ENCODE results near the gene RABGGTA.
"Not testable (repeated sequence)": the region's sequence is repeated elsewhere in the genome, so short reads cannot be mapped to it uniquely, and the experiment has no call there.

RABGGTA gene

DNA sequence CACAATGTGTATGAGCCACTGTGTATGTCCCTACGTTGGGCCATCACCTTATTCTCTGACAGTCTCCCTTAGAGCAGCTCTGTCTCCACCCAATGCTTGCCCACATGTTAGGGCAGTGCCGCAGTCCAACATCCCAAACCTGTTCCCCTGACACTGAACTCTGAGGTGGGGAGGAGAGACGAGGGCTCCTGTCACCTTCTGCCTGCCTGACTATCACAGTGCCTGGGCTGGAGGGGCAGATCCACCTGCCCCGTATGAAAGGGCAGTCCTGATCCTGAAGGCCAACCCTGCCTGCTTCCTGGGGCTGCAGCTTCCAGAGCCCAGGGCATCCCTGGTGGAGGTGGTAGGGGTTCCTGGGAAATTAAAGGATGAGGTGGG lies 10.6 kb downstream of the RABGGTA start:
- DNase-seq (ENCODE audit: low read depth in 3 of 3), result no peak

GRCh38 chr14:24260026-24260779 lies 11.2 kb downstream of the RABGGTA start:
- no peak for DNase-seq (ENCODE audit: low read depth in 3 of 3)

DNA sequence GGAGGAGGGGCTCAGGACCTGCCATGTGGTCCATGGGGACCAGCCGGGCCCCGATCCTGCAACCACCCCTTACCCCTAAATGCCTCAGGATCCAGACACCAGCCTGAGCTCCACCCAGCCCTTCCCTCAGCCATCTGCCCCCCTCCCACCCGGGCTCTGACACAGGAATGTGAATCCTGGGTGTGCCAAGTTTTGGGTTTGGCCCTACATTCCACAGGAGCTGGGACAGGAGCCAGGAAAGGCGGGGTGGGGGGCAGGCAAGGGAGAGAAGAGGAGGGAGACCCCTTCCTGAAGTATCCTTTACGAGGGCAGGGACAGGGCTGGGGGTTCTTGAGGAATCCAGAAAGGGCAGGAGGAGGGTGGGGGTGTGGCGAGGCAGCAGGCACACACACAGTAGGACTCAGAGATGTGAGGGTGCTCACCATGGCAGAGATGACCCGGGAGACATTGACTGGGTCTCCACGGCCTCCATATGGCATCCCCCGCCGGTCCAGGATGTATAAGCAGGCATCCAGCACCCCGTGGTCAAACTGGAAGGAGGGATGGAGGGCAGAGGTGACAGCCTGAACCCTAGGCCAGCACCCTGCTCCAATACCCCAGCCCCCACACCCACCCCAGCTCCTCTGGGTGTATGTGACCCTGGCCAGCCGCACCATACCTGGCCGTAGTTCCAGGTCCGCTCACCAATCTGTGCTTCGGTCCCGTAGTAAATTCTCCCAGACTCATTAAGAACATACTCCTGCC lies 11.9 kb downstream of the RABGGTA start:
- no peak for DNase-seq (ENCODE audit: low read depth in 3 of 3)

DNA sequence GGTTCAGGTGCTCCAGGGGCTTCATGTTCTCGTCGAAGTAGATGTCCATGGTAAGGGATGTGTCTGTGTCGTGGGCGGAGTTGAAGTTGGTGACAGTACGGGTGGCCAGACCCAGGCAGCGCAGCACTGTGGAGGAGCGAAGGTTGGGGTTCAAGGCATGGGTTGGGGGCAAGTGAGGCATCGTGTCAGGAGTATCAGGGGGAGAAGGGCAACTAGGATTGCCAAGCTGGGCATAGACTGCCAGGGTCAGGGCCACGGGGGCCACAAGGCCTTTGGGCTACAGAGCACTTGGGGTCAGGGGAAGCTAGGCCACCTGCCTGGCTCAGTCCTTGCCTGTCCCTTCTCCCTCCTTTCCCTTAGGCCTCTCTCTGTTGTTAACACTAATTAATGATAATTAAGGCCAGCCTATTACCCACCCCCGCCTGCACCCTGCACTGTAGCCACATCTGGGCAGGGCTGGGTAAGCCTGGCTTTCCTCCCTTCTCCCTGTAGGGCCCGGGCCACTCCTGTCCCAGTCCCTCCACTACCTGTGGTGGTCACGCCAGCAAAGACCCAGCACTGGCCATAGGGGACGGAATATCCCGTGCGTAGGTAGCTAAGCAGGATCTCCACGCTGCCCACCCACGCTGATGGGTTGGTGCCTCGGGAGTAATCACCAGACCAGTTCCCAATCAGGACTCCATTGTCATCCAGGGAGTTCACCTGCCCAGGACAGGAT lies 12.7 kb downstream of the RABGGTA start:
- no peak for DNase-seq (ENCODE audit: low read depth in 3 of 3)

- DNase-seq (ENCODE audit: low read depth in 3 of 3), result no peak
Observed at GRCh38 chr14:24258119-24258518, 13.3 kb downstream of the RABGGTA start.

GRCh38 chr14:24256960-24257359 lies 14.4 kb downstream of the RABGGTA start:
- no peak for DNase-seq (ENCODE audit: low read depth in 3 of 3)

DNA sequence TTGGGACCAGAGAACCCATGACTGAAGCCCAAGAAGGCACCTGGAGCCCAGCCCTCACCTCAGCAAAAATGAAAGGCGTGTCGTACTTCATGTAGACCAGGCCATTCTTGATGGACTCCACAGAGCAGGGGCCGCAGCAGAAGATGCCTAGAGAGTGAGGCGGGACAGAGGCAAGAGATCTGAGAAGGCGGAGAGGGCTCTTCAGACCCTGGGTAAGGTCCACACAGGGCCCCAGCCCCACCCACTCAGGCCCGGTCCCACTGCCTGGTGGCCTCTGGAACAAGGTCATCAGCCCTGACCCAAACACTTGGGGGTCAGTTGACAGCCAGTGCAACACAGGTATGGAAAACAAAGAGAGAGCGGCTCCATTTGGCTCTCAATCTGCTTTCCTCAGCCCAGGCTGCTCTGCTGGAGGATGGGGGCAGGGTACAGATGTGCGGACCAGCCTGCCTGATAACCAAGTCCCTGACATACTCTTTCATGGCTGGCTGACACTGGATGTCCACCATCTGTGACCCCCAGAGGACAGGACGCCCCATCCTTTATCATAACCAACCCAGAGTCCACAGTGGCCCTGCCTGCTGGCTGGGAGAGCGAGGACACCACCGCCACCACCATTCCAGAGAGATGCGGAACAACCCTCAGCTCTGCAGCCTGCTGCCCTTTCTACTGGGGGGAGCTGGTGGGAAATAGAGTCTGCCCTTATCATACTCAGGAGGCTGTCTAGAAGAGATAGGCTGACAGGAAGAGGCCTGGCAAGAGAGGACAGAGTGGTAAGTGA lies 15.3 kb downstream of the RABGGTA start:
- no peak for DNase-seq (ENCODE audit: low read depth in 3 of 3)

- DNase-seq (ENCODE audit: low read depth in 3 of 3), result no peak
Observed at GRCh38 chr14:24255438-24255837, 16.0 kb downstream of the RABGGTA start.

DNA sequence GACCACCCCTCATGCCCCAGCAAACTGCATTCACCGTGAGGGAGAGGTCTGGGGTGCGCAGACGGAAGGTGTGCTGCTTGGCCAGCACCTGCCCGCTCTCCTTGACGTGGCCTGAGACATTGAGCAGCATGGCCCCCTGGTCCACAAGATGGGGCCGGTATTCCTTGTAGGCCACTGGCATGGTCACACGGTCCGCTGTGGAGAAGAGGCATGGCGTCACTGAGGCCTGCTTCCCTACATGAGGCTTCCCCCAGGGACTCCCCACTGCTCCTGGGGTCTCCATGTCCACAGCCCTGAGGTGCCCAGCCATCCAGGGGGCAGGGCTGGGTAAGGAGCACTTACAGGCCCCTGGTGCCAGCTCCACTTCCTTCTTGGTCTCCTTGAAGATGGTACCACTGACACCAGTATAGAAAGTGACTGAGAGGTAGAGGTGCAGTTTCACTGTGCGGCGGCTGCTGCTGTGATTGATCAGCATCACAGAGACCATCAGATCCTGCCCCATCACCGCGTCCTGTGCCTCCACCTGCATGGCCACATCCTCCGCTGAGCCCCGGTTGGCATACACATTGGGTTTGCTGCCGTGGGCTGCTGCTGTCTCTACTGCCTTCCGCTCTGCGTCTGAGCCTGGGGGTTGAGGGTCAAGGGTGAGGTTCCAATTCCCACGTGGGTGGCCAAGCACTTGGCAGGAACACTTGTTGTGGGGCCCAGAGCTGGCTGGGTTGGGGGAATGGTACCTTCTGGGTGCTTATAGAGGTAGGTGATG lies 16.6 kb downstream of the RABGGTA start:
- DNase-seq (ENCODE audit: low read depth in 3 of 3), result no peak

DNA sequence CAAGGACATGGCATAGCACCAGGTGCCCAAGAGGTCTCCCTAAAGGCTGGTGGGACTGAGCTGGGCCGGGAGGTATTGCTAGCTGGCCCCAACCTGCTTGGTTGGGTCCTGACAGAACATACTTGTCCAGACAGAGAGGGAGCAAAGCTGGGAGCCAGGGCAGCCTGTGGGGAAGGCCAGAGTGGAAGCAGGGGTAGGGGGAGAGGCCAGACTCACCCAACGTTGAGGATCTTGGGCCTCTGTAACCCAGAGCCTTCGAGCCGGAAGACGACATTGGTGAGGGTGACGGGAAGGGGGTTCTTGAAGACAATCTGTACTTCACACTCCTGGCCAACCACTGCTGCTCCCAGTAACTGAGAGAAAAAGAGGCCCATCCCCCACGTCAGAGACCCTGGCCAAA lies 17.5 kb downstream of the RABGGTA start:
- DNase-seq (ENCODE audit: low read depth in 3 of 3), result no peak

- no peak for DNase-seq (ENCODE audit: low read depth in 3 of 3)
Observed at GRCh38 chr14:24252289-24253124, 18.9 kb downstream of the RABGGTA start.

DNA sequence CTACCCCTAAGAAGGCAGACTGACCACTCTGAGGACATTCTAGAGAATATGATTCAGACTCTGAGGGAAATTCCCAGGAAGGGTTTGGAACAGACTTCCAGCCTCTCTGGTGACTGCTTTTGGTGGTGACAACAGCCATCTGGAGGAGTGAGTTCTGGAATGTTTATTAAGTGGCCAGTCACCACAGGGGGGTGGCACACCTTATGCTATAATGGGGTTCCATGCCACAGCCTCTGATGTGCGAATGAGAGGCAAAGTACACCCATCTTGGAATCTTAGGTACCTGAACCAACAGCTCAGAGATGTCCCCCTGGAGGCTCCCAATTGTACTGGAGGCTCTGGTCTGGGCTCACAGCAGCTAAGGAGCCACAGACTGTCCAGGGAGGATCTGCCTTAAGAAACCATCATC lies 19.5 kb downstream of the RABGGTA start:
- DNase-seq (ENCODE audit: low read depth in 3 of 3), result no peak

DNA sequence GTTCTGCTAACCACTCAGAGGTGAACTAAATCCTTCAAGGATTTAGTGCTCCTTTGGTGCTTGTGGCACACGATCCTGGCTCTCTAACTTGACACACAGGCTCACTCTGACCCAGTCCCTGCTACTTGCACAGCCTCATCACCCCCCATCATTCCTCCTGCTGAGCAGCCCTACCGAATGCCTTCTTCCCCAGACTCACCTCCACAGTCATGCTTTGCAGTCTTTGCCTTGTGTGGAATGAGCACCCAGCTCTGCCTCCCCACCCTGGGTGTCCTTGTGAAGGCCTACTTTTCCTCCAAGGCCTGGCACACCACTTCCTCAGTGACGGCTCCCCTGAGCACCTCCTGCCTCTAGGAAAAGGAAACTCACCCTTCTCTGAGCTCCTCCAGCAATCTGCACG lies 21.0 kb downstream of the RABGGTA start:
- DNase-seq (ENCODE audit: low read depth in 3 of 3), result no peak

DNA sequence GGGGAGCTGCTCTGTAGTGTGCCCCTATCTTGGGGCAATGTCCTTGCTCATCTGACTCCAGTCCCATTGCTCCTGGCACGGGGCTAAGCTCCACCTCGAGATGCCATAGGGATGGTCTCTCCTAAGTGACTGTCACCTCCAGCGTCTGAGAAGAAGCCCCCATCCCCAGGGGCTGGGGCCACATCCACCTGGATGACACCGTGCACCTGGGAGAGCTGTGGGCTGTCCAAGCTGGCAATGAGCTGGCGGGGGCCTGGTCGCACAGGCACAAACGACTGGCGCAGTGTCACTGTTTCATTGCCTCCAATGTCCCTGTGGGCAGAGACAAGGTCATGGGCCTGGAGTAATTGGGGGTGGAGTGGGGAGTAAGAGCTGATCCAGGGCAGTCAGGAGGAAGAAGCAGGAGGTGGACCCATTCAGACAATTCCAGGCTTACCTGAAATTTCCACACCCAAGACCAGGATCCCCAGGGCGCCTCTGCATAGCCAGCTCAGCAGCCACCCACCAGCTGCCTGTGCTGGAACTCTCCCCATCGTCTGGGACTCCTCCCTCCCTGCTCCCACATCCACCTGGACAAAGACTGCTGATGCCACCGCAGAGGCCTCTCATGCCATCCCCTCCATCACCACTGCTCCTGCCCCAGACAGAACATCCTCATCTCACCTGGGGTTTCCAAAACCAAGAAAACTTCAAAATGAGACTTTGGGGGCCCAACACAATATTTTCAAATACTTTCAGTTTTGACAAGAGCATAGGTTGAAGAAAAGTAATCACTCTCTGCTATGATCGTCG lies 22.0 kb downstream of the RABGGTA start:
- DNase-seq (ENCODE audit: low read depth in 3 of 3), result no peak

- no peak for DNase-seq (ENCODE audit: low read depth in 3 of 3)
Observed at GRCh38 chr14:24247422-24247821, 24.0 kb downstream of the RABGGTA start.

- no peak for DNase-seq (ENCODE audit: low read depth in 3 of 3)
Observed at GRCh38 chr14:24246765-24247212, 24.6 kb downstream of the RABGGTA start.

DNA sequence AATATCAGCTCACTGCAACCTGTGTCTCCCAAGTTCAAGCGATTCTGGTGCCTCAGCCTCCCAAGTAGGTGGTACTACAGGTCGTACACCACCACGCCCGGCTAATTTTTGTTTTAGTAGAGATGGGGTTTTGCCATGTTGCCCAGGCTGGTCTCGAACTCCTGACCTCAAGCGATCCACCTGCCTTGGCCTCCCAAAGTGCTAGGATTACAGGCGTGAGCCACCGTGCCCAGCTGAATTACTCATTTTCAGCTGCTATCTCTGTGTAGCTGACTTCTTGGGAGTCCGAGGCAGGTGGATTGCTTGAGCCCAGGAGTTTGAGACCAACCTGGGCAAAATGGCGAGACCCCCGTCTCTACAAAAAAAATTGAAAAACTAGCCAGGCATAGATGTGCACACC lies 26.0 kb downstream of the RABGGTA start:
- not testable (repeated sequence) for DNase-seq (ENCODE audit: low read depth in 3 of 3)

DNA sequence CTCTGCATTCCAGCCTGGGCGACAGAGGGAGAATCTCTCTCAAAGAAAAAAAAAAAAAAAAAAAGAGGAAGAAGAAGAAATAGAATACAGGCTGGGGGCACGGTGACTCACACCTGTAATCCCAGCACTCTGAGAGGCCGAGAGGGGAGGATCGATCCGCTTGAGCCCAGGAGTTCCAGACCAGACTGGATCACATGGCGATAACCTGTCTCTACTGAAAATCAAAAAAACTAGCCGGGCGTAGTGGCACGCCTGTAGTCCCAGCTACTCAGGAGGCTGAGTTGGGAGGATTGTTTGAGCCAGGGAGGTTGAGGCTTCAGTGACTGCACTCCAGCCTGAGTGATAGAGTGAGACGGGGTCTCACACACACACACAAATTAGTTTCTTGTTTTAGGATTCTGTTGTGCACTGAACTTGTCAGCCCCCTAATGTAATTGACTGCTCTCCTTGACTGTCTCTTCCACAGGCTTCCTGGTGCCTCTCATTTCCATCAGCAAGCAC lies 28.0 kb downstream of the RABGGTA start:
- DNase-seq (ENCODE audit: low read depth in 3 of 3), result no peak

GRCh38 chr14:24241829-24242443 lies 29.5 kb downstream of the RABGGTA start:
- DNase-seq (ENCODE audit: low read depth in 3 of 3), result peak; percentile 85 to 93 (median 88)

All from stimulated activated CD4-positive, alpha-beta T cell treated with anti-CD3 and anti-CD28 coated beads, TNF-alpha, amount 100 ng/mL, for 24 hours (primary cell).